ENCODE measurements around the gene FNDC8. TPM values are rescaled to one million over a fixed set of nuclear protein-coding genes. Genes with fewer than 3 reads are reported as not detected.
"Not testable (repeated sequence)": the region's sequence is repeated elsewhere in the genome, so short reads cannot be mapped to it uniquely, and the experiment has no call there.

The FNDC8 gene
- total RNA-seq, 3 donors from 2014 or later = not detected

- no peak for DNase-seq (ENCODE audit: low spot score in 2 of 2)
- intact Hi-C loops (cut with DNase I; ENCODE audit: low total_unique reads) = no loop called here
- H3K9me3 ChIP-seq = no peaks in the 10 kb centered on the region
These were observed 45.6 kb downstream of the FNDC8 start for GRCh38 chr17:35167046-35167445.

GRCh38 chr17:35167666-35168065 lies 46.3 kb downstream of the FNDC8 start:
- H3K27ac ChIP-seq = no peak overlapping the region
- H3K9me3 ChIP-seq = no peaks in the 10 kb centered on the region
- no peaks in the 10 kb centered on the region for H3K36me3 ChIP-seq
- TF ChIP-seq CTCF (IDR thresholded peaks at IDR 0.05) (no peak), POLR2A (IDR thresholded peaks at IDR 0.05) (no peak), POLR2AphosphoS5 (IDR thresholded peaks at IDR 0.05) (no peak)
- no peak overlapping the region for H3K4me3 ChIP-seq
- intact Hi-C loops (cut with DNase I; ENCODE audit: low total_unique reads) = no loop called here
- DNase-seq (ENCODE audit: low spot score in 2 of 2) = no peak
- peaks cover 0 to 7% of the 10 kb centered on the region in 2 donors for H3K27me3 ChIP-seq
- no peaks in the 10 kb centered on the region for H3K4me1 ChIP-seq

More at GRCh38 chr17:35167046-35167445, 45.6 kb downstream of the FNDC8 start:
- H3K27ac ChIP-seq = no peak overlapping the region
- no peak overlapping the region for H3K4me3 ChIP-seq
- TF ChIP-seq POLR2A (IDR thresholded peaks at IDR 0.05) = no peak
- TF ChIP-seq CTCF (IDR thresholded peaks at IDR 0.05) = no peak
- TF ChIP-seq POLR2AphosphoS5 (IDR thresholded peaks at IDR 0.05) = no peak
- no peaks in the 10 kb centered on the region for H3K36me3 ChIP-seq
- no peaks in the 10 kb centered on the region for H3K4me1 ChIP-seq
- peaks cover 0 to 11% of the 10 kb centered on the region in 2 donors for H3K27me3 ChIP-seq

- DNase-seq (ENCODE audit: low spot score in 2 of 2) = no peak
- no peaks in the 10 kb centered on the region for H3K9me3 ChIP-seq
- H3K36me3 ChIP-seq = no peaks in the 10 kb centered on the region
- intact Hi-C loops (cut with DNase I; ENCODE audit: low total_unique reads) = no loop called here
- H3K27me3 ChIP-seq = peaks cover 0 to 5% of the 10 kb centered on the region in 2 donors
- H3K27ac ChIP-seq = no peak overlapping the region
- no peaks in the 10 kb centered on the region for H3K4me1 ChIP-seq
- no peak overlapping the region for H3K4me3 ChIP-seq
- no peak for TF ChIP-seq POLR2A (IDR thresholded peaks at IDR 0.05)
- TF ChIP-seq POLR2AphosphoS5 (IDR thresholded peaks at IDR 0.05) = no peak
- TF ChIP-seq CTCF (IDR thresholded peaks at IDR 0.05) = no peak
These were observed 48.5 kb downstream of the FNDC8 start for GRCh38 chr17:35169835-35170363.

GRCh38 chr17:35170968-35171771 lies 49.8 kb downstream of the FNDC8 start:
- intact Hi-C loops (cut with DNase I; ENCODE audit: low total_unique reads) = no loop called here
- H3K36me3 ChIP-seq = no peaks in the 10 kb centered on the region
- H3K9me3 ChIP-seq = no peaks in the 10 kb centered on the region
- H3K27me3 ChIP-seq = peaks cover 0 to 5% of the 10 kb centered on the region in 2 donors
- no peak for TF ChIP-seq POLR2A (IDR thresholded peaks at IDR 0.05)
- TF ChIP-seq POLR2AphosphoS5 (IDR thresholded peaks at IDR 0.05) = no peak
- peak in 2 of 3 donors; percentile 37 to 39 for TF ChIP-seq CTCF (IDR thresholded peaks at IDR 0.05)
- H3K4me3 ChIP-seq = no peak overlapping the region
- no peak overlapping the region for H3K27ac ChIP-seq
- DNase-seq (ENCODE audit: low spot score in 2 of 2) = no peak
- no peaks in the 10 kb centered on the region for H3K4me1 ChIP-seq

GRCh38 chr17:35171834-35172233 lies 50.4 kb downstream of the FNDC8 start:
- H3K27me3 ChIP-seq = peaks cover 0 to 2% of the 10 kb centered on the region in 2 donors
- no peaks in the 10 kb centered on the region for H3K4me1 ChIP-seq
- H3K36me3 ChIP-seq = no peaks in the 10 kb centered on the region
- H3K27ac ChIP-seq = no peak overlapping the region
- DNase-seq (ENCODE audit: low spot score in 2 of 2) = no peak
- TF ChIP-seq CTCF (IDR thresholded peaks at IDR 0.05) = no peak
- no peak for TF ChIP-seq POLR2A (IDR thresholded peaks at IDR 0.05)
- TF ChIP-seq POLR2AphosphoS5 (IDR thresholded peaks at IDR 0.05) = no peak
- no peak overlapping the region for H3K4me3 ChIP-seq
- H3K9me3 ChIP-seq = no peaks in the 10 kb centered on the region
- intact Hi-C loops (cut with DNase I; ENCODE audit: low total_unique reads) = no loop called here

GRCh38 chr17:35172321-35172720 lies 50.9 kb downstream of the FNDC8 start:
- H3K9me3 ChIP-seq; H3K27ac ChIP-seq; DNase-seq (ENCODE audit: low spot score in 2 of 2); H3K4me1 ChIP-seq; H3K36me3 ChIP-seq; H3K4me3 ChIP-seq; H3K27me3 ChIP-seq; intact Hi-C loops (cut with DNase I; ENCODE audit: low total_unique reads): not testable (repeated sequence)
